SK-N-SH (cell line): Measurements from ENCODE around the gene MUS81.

ENCODE experiments used
- CTCF ChIP-seq: fragments of 200-600 bp; sonication (generic); IDR thresholded peaks from 2 replicates; pipeline ENCODE4 v1.6.1; 2017; ENCODE audit warnings: antibody characterized with exemption, mild to moderate bottlenecking, moderate library complexity
- JUND ChIP-seq: IDR thresholded peaks from 2 replicates; pipeline ENCODE4 v1.4.0; 2012
- MEF2A ChIP-seq: IDR thresholded peaks from 2 replicates; pipeline ENCODE4 v1.4.0; 2012; ENCODE audit warnings: low read depth, borderline replicate concordance
- NFIC ChIP-seq: IDR thresholded peaks from 2 replicates; pipeline ENCODE4 v1.4.0; 2012; ENCODE audit warnings: borderline replicate concordance
- NRF1 ChIP-seq: IDR thresholded peaks from 2 replicates; pipeline ENCODE4 v1.6.1; 2012; ENCODE audit warnings: low read depth, mild to moderate bottlenecking, low read length
- RXRA ChIP-seq: IDR thresholded peaks from 2 replicates; pipeline ENCODE4 v1.4.0; 2012; ENCODE audit warnings: low read depth, mild to moderate bottlenecking, borderline replicate concordance
- USF2 ChIP-seq: fragments of 150-350 bp; IDR thresholded peaks from 2 replicates; pipeline ENCODE4 v1.6.1; 2017; ENCODE audit warnings: antibody characterized with exemption, low read length, low read depth, borderline replicate concordance

- no peak for TF ChIP-seq JUND
- TF ChIP-seq CTCF = no peak
- TF ChIP-seq NFIC = no peak
- no peak for TF ChIP-seq USF2
- no peak for TF ChIP-seq RXRA
- TF ChIP-seq MEF2A = no peak
- TF ChIP-seq NRF1 = no peak
Observed at GRCh38 chr11:65886826-65887722, 26.8 kb downstream of the MUS81 start.
